ENCODE measurements around the gene RBM38. TPM values are rescaled to one million over a fixed set of nuclear protein-coding genes. Genes with fewer than 3 reads are reported as not detected.
A peak's percentile ranks its signal among the peaks of the same experiment; 100 is the strongest.

Gene RBM38
- total RNA-seq (2021; ENCODE audit: unreplicated experiment) (39.9 TPM), Bru-seq, nascent RNA (percentile 59 among the genes with signal in this experiment), BruChase-seq, experiment 1, labeled RNA remaining after a 2-hour chase (percentile 65 among the genes with signal in this experiment), BruChase-seq, experiment 2, labeled RNA remaining after a 6-hour chase (percentile 74 among the genes with signal in this experiment)
- polyA plus RNA-seq (2012; ENCODE audit: insufficient read length): 61.1 TPM
- long read RNA-seq, transcript RBM38-203 (4 exons, 2,382 nt): major isoform, 61 of 160 reads
- long read RNA-seq, partial matches to known transcripts: 91 of 160 reads
- long read RNA-seq, other reads (novel, unspliced or antisense): 8 of 160 reads

GRCh38 chr20:57390604-57391438 is at the start of gene RBM38:
TSS of gene RBM38 (plus strand) at chr20:57391396. CDS start at chr20:57391582, 186 bp downstream.
- intact Hi-C loops (cut with micrococcal nuclease; ENCODE audit: unreplicated experiment): no loop called here
- POLR2A ChIA-PET: no interaction called here

More at GRCh38 chr20:57390604-57391438, at the start of gene RBM38:
- BruUV-seq (replicated peaks): no TSS peak
- H3K27ac ChIP-seq (ENCODE audit: low read length): peak within 1 kb of the TSS; percentile 89
- no peaks in the 10 kb centered on the region for H3K9me3 ChIP-seq (ENCODE audit: control insufficient read depth, insufficient read depth, low read depth, low read length)
- ATAC-seq: peak; percentile 89
- no peak for DNase-seq (ENCODE audit: low read depth, low spot score)
- H3K4me1 ChIP-seq (ENCODE audit: control insufficient read depth, insufficient read depth, low read length): peaks cover 20% of the 10 kb centered on the region
- H3K27me3 ChIP-seq (ENCODE audit: control insufficient read depth, insufficient read depth, low read length): no peaks in the 10 kb centered on the region
- peak within 1 kb of the TSS; percentile 66 to 68 for H3K4me3 ChIP-seq (ENCODE audit: low read depth in 2 of 2, low read length in 2 of 2)
- TF ChIP-seq SIN3A (IDR thresholded peaks at IDR 0.05; ENCODE audit: borderline replicate concordance, insufficient read depth, low read depth, low read length) (no peak; the same call in 1 of the 2 replicates), CTCF (IDR thresholded peaks at IDR 0.05) (no peak), POLR2AphosphoS5 (IDR thresholded peaks at IDR 0.05; ENCODE audit: low read depth, low read length) (no peak), REST (IDR thresholded peaks at IDR 0.05; ENCODE audit: insufficient read depth in 1 of 2, low read depth in 2 of 2, low read length in 1 of 2) (no peak), TCF7L2 (IDR thresholded peaks at IDR 0.05; ENCODE audit: low read depth, low read length) (no peak)
- peaks cover 2% of the 10 kb centered on the region; the same call in 1 of the 2 replicates for H3K36me3 ChIP-seq (ENCODE audit: control insufficient read depth, insufficient read depth, low read length)
- CTCF ChIA-PET: interaction anchor here (0.6 to 1.0 kb wide), 2 partner anchors 48 to 108 kb away, joined by 3 read pairs; no protein-coding TSS in a partner anchor
- in situ Hi-C loops (cut with HindIII; ENCODE audit: low pct_unique_long_range_greater_than_20kb, low sequenced_read_pairs): no loop called here

Data from Panc1 (cell line).